HEK293T (cell line): ENCODE results near the gene CHST11.

Experiments
- ARNT ChIP-seq: fragments of 450-650 bp; IDR thresholded peaks from 2 replicates; pipeline ENCODE4 v1.6.1; 2017; ENCODE audit warnings: mild to moderate bottlenecking
- CTBP1 ChIP-seq: fragments of 450-650 bp; IDR thresholded peaks from 2 replicates; pipeline ENCODE4 v1.6.1; 2016; ENCODE audit warnings: borderline replicate concordance
- ELF4 ChIP-seq: fragments of 450-650 bp; IDR thresholded peaks from 2 replicates; pipeline ENCODE4 v1.6.1; 2017; ENCODE audit warnings: antibody characterized with exemption
- FOXA1 ChIP-seq: fragments of 450-650 bp; IDR thresholded peaks from 2 replicates; pipeline ENCODE4 v1.6.1; 2016; ENCODE audit warnings: mild to moderate bottlenecking
- FOXK2 ChIP-seq: fragments of 450-650 bp; IDR thresholded peaks from 2 replicates; pipeline ENCODE4 v1.6.1; 2016; ENCODE audit warnings: mild to moderate bottlenecking
- L3MBTL2 ChIP-seq: fragments of 450-650 bp; conservative IDR thresholded peaks from 2 replicates; pipeline ENCODE4 v1.6.1; 2016; ENCODE audit warnings: mild to moderate bottlenecking
- LEF1 ChIP-seq: fragments of 450-650 bp; IDR thresholded peaks from 2 replicates; pipeline ENCODE4 v1.6.1; 2017; ENCODE audit warnings: mild to moderate bottlenecking, borderline replicate concordance
- PKNOX1 ChIP-seq: fragments of 450-650 bp; IDR thresholded peaks from 2 replicates; pipeline ENCODE4 v1.6.1; 2016
- SP1 ChIP-seq: fragments of 450-650 bp; IDR thresholded peaks from 2 replicates; pipeline ENCODE4 v1.6.1; 2017
- SUZ12 ChIP-seq: fragments of 450-650 bp; IDR thresholded peaks from 2 replicates; pipeline ENCODE4 v1.6.1; 2016; ENCODE audit warnings: mild to moderate bottlenecking
- ZNF384 ChIP-seq: fragments of 450-650 bp; IDR thresholded peaks from 2 replicates; pipeline ENCODE4 v1.6.1; 2016

- TF ChIP-seq FOXA1 (no peak), CTBP1 (no peak), ARNT (no peak), PKNOX1 (no peak), FOXK2 (no peak), SUZ12 (no peak), SP1 (no peak), L3MBTL2 (no peak), ELF4 (no peak), LEF1 (no peak), ZNF384 (no peak)
Observed at GRCh38 chr12:104649217-104649824, 192.6 kb downstream of the CHST11 start.
